Measurements from ENCODE around the gene PRR7.

The PRR7 gene

DNA sequence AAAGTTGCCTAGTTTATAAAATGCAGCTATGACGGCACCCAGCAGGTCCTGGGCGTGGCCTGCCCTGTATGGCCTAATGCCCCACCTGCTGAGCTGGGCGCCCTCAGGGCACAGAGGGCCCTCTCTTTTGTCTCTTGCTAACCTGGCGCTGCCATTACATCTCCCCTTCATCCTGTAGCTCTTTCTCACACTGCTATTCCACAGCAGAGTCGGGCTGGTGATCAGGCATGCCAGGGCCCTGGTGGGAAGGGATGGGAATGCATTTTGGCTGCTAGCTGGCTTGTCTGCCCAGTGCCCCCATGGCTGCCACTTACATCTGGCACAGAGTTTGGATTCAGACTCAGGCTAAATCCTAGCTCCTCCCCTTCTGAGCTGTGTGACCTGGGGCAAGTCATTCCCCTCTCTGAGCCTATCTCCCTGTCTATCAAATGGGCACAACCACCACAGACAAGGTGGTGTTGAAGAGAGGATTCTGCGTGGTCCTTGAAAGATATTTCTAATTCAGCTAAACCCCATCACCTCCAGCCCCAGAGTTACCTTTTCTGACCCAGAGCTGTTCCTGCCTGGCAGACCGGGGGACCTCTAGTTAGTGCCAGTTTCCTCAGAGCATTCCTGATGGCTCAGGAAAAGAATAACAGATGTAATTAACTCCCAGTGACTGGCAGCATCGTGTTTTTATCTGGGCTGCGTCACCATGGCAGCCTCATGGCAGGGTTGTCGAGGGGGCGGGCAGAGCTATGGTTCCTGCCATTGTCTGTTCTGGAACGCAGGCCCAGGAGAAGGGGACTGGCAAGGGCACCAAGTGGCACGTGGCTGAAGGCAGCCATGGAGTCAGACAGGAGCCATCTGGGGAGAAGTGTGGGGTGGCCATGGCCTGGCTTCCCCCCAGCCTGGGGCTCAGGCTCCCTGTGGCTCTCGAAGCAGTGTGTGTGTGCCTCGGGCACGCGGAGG lies 6.3 kb downstream of the PRR7 start:
- DNase-seq (ENCODE audit: low spot score), result no peak

DNA sequence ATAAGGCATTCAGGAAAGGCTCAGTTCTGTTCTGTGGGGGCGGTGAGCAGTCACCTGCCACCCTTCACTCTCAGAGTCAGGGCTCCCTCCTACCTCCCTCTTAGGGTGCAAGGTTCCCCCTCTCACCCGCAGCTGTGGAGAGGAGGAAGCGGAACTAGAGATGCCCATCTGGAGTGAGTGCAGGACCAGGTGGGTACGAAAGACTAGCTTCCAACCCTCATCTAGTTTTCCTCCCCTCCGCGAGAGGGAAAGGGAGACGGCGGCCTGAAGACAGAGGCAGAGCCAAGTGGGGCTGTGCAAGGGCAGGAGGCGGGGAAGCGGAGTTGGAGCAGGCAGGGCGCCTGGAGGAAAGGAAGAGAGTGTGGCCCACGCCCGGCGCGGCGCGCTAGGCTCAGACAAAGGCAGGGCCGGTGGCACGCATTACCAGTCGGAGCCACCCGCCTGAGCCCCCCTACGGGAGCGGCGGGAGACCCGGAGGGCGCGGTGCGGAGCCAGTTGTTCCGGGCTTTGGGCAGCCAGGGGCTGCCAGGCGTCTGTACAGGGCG lies 7.3 kb downstream of the PRR7 start:
- DNase-seq (ENCODE audit: low spot score), result no peak

DNA sequence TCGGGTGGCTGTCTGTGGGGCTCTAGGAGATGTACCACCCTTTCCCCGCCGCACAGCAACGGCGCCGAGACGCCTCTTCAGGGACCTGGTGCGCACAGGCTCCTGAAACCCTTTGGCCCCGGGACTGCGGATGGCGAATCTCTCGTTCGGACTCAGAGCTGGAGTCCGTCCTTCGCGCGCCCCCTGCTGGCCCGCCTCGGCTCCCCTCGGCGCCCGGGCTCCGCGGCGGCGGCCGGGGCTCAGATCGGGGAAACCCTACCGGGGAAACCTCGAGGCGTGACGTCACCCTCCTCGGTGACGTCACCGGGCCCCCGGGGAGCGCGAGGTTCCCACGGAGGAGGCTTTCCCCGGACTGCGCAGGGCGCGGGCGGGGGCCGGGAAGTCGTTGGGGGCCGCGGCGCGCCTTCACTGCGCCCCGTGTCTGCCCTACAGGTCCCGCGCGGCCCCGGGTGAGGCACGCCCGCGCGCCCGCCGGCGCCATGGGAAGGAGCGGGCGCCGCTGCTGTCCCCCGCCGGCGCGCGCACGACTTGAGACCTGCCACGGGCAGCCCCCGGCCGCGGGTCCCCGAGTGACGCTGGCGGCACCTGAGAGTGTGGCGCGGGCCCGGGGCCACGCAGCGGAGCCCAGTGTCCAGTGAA lies 7.9 kb downstream of the PRR7 start:
- DNase-seq (ENCODE audit: low spot score), result peak; percentile 95

DNA sequence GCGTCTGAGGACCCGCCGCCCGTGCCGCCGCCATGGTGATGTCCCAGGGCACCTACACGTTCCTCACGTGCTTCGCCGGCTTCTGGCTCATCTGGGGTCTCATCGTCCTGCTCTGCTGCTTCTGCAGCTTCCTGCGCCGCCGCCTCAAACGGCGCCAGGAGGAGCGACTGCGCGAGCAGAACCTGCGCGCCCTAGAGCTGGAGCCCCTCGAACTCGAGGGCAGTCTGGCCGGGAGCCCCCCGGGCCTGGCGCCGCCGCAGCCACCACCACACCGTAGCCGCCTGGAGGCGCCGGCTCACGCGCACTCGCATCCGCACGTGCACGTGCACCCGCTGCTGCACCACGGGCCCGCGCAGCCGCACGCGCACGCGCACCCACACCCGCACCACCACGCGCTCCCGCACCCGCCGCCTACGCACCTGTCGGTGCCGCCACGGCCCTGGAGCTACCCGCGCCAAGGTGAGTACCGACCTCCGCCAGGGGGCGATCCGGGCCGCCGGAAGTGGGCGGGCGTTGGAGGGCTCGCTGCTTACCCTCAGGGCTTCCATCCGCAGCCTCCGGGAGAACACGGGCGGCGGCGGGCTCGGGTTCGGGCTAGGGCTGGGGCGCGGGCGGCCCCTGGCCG lies 8.5 kb downstream of the PRR7 start:
- peak; percentile 88 for DNase-seq (ENCODE audit: low spot score)

DNA sequence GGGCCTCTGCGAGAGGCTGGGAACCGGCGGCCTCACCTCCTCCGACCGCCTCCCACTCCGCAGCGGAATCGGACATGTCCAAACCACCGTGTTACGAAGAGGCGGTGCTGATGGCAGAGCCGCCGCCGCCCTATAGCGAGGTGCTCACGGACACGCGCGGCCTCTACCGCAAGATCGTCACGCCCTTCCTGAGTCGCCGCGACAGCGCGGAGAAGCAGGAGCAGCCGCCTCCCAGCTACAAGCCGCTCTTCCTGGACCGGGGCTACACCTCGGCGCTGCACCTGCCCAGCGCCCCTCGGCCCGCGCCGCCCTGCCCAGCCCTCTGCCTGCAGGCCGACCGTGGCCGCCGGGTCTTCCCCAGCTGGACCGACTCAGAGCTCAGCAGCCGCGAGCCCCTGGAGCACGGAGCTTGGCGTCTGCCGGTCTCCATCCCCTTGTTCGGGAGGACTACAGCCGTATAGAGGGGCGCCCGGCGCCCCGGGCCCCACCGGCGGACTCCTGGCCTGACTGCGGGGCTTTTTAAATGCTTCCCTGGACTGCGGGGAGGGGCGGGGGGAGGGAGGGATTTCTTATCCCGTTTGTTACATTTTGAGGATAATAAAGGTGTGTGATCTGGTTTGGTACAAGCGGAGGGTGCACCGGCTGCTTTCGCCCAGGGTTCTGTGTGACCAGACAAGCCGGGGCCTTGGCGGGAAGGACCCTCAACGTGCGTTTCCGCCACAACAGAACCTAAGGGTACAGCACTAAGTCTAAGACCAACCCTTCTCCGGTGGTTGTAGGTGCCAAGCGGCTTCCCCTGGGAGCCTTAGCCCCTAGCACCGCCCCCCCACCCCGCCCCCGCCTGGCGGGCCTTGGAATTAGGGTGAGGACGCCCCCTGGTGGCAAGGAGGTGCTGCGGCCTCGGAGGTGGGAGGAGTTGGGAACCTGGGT lies 9.3 kb downstream of the PRR7 start:
- DNase-seq (ENCODE audit: low spot score), result peak; percentile 92

DNA sequence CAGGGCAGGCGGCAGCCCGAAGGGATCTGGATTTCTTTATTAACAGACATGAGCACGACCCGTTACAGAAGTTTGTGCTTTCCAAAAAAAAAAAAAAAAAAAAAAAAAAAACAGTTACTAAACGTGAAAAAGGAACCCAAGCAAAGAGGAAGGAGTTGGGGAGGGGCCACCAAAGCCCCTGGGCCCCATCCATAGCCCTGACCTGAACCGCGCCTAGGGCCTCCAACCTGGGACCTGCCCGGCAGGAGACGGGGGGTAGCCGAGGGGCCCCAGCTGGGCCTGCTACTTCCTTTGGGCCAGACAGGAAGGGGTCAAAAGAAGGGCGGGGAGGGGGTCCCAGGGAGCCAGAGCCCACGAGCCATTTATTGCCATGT lies 10.0 kb downstream of the PRR7 start:
- DNase-seq (ENCODE audit: low spot score), result no peak

DNA sequence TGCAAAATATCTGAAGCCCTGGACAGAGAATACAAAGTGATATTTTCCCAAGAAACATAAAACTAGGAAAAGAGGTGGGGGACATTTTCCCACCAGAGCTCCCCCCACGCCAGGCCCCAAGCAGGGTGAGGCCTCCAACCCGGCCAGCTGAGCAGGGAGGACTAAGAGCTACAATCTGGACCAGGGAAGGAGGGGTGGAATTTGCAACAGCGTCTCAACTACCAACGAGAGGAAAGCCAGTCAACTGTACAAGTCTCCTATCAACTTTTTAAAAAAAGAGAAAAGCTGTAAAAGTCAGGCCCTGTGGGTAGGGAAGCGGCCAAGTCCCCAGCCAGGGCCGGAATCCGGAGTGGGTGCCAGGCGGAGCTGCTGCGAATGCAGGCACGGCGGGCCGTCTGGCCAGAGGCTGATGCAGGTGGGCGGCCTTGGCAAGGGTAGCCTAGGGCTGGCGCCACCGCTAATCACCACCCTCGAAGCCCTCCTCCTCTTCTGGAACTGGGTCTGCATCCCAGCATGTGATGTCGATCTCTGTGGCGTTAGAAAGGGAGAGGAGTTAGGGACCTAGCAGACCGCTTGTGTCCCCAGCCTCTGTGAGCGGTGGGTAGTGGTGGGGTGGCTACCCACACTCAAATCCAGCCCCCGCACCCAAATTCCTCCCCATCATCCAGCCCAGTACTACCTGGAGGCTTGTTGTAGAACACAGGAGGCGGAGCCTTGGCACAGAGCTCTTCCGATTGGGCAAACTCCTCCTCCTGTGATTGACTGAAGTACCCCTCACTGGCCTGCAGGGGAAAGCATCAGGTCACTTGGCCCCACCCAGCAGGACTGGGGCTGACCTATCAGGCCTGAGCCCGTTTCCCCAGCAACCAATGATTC lies 10.6 kb downstream of the PRR7 start:
- no peak for DNase-seq (ENCODE audit: low spot score)

DNA sequence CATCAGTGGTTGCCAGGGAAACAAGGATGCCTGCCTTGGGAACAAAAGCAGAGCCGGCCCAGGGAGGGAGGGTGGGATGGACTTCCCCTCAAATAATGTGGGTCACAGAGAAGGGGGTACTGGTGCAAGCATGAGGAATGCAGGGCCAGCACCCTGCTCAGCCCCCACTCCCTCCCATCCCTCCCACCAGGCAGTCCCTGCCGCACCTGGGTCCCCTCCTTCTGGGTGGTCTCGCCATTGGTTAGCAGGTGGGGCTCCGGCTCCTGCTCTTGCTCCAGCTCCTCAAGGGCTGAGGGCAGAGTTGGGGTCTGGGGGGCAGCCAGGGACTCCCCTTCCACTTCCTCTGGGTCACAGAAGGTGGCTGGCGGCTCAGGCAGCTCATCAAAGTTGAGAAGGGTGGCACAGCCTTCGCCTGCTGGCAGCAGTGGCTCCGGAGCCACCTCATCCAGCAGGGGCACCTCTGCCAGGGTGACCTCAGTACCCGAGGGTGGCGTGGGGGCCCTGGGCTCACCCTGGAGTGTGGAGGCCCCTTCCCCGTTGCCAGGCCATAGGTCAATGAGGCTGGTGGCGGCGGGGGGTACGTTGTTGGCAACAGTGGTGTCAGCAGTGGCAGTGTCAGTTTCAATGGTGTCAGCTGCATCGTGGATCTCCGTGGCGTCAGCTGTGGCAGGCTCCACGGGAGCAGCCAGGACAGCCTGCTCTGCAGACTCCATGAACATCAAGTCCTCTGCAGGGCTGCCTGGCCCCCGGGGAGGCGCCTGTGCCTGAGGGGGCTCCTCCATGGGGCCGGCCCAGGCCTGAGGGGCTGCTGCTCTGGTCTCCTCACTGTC lies 11.5 kb downstream of the PRR7 start:
- DNase-seq (ENCODE audit: low spot score), result no peak

DNA sequence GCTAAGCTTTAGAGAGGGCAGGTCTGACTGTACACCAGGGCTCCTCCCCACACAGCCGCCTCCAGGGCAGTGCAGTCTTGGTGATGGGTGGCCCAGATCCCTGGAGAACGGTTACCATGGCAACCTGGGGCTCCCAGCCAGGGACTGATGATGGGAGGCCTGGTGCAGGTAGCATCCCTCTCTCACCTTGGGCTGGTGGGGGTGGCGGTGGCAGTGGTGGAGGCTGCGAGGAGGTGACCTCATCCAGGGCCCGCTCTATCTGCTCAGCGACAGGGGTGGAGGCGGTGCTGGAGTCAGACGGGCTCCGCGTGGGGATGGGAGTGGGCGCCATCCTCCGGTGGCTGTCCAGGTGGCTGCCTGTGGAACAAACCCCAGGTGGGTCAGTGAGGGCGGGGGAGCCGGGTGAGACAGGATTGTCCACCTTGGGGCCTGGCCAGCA lies 12.3 kb downstream of the PRR7 start:
- DNase-seq (ENCODE audit: low spot score), result no peak

DNA sequence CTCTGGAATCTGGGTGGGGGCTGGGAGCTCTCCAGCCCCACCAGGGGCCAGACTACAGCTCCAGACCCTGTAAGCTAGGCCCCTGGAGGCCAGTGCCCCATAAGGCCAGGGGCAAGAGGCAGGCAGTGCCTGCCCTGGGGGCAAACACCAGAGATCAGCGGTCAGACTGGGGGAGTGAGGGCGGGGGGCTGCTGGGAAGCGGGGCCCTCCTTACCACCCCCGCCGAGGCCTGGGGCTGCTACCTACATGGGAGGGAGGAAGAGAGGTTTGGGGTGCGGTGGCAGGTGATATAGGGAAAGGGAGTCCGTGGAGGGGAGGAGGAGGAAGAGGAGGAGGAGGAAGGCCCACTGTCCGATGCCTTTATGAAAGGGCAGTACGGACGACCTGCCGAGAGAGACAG lies 12.7 kb downstream of the PRR7 start:
- no peak for DNase-seq (ENCODE audit: low spot score)

DNA sequence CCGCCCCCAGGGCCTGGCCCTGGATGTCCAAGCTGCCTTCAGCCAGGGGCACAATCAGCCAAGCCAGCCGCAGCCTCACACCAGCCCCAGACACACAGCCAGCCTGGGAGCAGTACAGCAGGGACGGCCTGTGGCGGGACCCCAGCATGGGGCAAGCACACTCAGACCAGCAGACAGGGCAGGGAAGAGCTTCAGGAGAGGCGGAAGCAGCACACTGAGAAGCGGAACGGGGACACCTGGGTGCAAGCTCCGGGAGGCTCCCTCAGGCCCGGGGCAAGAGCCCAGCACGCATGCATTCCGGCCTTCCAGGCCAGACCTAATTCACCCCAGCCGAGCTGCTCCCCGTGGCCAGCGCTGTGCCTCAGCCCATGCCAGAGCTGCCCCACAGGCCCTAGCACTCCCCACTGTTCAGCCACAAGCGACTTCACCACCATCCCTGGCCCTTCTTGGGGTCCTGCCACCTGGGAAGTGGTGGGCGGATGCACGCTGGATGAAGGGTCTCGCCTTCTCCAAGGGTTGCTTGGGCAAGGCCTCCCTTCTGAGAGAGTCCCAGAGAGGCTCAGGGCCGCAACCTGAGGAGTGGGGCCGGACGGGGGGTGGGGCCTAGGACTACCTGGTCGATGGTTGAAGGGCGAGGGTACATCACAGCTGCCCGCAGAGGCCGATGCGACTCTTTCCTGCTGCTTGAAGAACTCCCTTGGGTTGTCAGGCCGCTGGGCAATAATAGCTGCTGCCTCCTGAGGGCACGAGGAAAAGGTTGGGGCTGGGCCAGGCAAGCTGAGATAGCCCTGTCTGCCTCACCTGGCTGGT lies 13.4 kb downstream of the PRR7 start:
- no peak for DNase-seq (ENCODE audit: low spot score)

DNA sequence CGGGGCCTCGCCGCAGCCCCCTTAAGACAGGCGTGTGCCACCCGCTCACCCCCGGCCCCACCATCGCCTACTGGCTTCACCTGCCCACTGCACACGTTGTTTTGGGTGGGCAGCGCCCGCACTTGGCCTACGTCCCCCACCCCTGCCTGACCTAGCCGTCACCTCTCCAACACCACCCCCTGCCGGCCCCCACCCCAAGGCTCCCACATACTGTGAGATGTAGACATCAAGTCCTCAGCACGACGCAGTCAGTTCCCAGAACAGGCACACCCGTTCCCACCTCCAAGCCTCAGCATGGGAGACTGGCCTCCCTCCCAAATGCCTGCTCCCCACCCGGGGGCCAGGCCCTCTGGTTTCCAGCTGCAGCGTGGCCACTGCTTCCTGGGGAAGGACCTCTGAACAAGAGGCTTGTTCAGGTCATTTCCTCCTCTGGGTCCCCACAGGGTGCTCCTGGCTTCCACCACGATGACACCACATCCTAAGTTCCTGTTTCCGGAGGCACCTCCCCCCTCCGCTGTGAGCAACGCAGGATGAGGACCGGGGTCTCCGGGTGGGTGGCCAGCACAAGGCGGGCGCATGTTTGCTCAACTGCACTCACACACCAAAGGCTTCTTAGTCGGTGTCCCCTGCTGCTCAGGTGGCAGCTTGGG lies 15.5 kb downstream of the PRR7 start:
- no peak for DNase-seq (ENCODE audit: low spot score)

DNA sequence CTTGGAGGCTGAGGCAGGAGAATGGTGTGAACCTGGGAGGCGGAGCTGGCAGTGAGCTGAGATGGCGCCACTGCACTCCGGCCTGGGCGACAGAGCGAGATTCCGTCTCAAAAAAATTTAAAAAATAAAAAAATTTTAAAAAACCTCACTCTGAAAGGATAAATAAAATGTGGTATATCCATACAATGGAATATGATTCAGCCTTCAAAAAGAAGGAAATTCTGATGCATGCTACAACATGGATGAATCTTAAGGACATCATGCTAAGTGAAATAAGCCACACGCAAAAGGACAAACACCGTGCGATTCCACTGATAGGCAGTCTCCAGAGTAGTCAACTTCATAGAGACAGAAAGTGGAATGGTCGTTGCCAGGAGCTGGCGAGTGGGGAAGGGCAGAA lies 18.4 kb downstream of the PRR7 start:
- DNase-seq (ENCODE audit: low spot score), result no peak

DNA sequence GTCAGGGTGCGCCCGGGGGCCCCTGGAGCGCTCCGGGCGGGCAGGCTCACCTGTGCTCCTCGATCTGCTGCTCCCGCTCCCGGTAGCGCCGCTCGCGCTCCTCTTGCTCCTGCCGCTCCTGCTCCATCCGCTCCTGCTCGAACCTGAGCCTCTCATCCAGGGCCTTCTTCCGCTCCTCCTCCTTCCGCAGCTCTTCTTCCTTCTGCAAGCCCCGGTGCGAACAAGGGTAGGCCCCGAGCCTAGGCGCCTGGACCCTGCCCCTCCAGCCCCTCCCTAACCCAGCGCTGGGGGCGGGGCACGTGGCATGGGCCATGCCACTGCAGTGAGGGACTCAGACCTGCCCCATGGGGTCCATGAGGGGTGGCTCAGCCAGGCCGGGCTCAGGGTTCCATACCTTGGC lies 20.2 kb downstream of the PRR7 start:
- DNase-seq (ENCODE audit: low spot score), result no peak

DNA sequence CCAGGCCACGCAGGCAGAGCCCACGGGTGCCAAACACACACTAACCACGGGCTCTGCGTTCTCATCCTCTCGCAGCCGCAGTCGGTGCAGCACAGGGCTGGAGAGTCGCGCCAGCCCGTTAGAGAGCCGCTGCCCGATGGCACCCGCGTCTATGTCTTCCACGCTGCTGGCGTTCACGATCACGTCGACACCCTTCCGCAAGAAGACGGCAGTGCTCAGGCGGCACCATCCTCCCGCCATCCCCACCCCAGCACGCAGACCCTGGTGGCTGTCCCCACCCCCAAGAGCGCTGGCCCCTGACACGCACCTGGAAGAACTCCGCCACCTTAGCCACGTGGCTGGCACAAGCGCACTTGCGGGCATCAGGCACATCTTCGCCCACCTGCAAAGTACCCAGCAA lies 20.8 kb downstream of the PRR7 start:
- DNase-seq (ENCODE audit: low spot score), result no peak

DNA sequence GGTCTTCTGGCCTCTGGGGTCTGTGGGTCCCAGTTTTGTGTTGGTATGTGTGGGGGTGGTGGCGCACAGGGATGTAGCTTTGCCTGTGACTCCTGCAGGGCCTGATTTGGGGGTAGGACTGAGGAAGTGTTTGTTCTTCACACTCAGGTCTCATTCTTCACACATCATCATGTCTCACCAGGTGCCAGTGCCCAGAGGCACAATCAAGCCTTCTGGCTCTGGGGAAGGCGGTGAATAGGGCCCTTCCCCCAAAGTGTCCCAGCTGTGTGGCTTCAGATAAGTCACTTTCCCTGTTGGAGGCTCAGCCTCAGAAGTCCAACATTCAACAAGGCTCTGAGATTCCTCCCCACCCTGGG lies 21.7 kb downstream of the PRR7 start:
- no peak for DNase-seq (ENCODE audit: low spot score)

DNA sequence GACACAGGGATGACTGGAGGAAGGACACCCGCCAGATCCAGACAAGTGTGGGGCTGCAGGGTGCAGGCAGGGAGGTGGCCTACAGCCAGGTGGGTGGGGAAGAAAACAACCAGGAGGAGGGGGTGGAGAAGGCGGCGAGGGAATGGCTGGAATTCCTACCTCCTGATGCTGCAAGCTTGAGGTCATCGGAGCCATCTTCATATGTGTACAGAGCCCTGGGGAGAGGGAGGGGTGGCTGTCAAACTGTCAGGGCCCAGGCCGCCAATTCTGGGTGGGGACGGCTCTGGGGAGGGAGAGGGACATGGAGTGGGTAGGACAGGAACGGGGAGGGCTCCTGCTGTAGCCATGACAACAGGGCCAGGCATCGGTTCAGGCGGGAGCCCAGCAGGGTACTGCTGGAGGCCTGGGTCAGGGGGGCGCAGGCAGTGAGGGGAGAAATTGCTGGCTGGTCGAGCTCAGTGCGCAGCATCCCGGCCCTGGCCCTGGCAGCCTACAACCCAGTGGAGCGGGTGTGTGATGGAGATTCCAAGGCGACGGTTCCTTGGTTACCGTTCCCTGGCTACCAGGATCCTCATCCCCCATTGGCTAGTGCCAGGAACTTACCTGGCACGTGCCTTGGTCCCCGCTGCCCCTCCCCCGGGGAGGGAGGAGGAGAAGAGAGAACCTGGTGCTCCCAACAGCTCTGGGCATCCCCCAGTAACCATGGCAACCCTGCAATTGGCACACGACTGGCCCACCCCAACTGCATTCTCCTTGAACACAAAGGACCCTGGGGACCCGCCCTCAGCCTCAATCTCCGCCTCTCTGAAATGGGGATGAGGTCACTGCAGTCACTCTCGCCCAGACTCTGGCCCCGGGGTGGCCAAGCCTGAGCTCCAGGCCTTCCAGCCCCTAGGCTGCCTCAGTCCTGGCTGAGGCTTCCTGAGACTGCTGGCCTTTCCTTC lies 22.3 kb downstream of the PRR7 start:
- DNase-seq (ENCODE audit: low spot score), result no peak

Measured in left forelimb (tissue), 1 donor.